SU-DHL-6 (cell line): Measurements from ENCODE around the gene OR5H1.
"Not testable (repeated sequence)": the region's sequence is repeated elsewhere in the genome, so short reads cannot be mapped to it uniquely, and the experiment has no call there.

ENCODE experiments used
- H2AFZ ChIP-seq: fragments of 200-600 bp; sonication (generic); 2 replicates; pipeline ENCODE4 v1.6.1; 2014; ENCODE audit warnings: low read depth, mild to moderate bottlenecking, moderate library complexity, mixed read lengths, antibody characterized with exemption, low read length; ENCODE audit not compliant: severe bottlenecking
- H3F3A ChIP-seq: fragments of 200-600 bp; shearing (Covaris generic); 2 replicates; pipeline ENCODE4 v1.6.0; 2016; ENCODE audit warnings: antibody characterized with exemption, mild to moderate bottlenecking; ENCODE audit not compliant: insufficient read depth
- H3K27ac ChIP-seq: fragments of 200-600 bp; sonication (generic); 2 replicates; pipeline ENCODE4 v1.5.1; 2016; ENCODE audit warnings: low read depth, mild to moderate bottlenecking, low read length, moderate library complexity, mixed read lengths
- H3K27me3 ChIP-seq: fragments of 200-600 bp; sonication (generic), shearing (Covaris generic); 2 replicates; pipeline ENCODE4 v1.6.0; 2014; ENCODE audit warnings: mild to moderate bottlenecking, low read length
- H3K36me3 ChIP-seq: fragments of 200-600 bp; sonication (generic); 2 replicates; pipeline ENCODE4 v1.6.1; 2014; ENCODE audit warnings: mild to moderate bottlenecking, low read length, mixed read lengths
- H3K4me2 ChIP-seq: fragments of 300-600, 200-600 bp; shearing (Covaris generic), sonication (generic); 2 replicates; pipeline ENCODE4 v1.6.0; 2014; ENCODE audit warnings: low read length, low read depth, mild to moderate bottlenecking; ENCODE audit not compliant: poor library complexity, severe bottlenecking
- H3K4me3 ChIP-seq: fragments of 200-600 bp; sonication (generic); 2 replicates; pipeline ENCODE4 v1.5.1; 2014; ENCODE audit warnings: antibody characterized with exemption, low read length, mild to moderate bottlenecking, mixed read lengths; ENCODE audit not compliant: insufficient read depth, poor library complexity, severe bottlenecking
- H3K79me2 ChIP-seq: fragments of 200-600 bp; sonication (generic); 2 replicates; pipeline ENCODE4 v1.6.1; 2014; ENCODE audit warnings: mild to moderate bottlenecking, low read length, moderate library complexity; ENCODE audit not compliant: insufficient read depth
- H3K9ac ChIP-seq: fragments of 200-600 bp; sonication (generic); 2 replicates; pipeline ENCODE4 v1.7.0; 2014; ENCODE audit warnings: mild to moderate bottlenecking, low read length
- H3K9me2 ChIP-seq: fragments of 200-600 bp; sonication (generic); replicated peaks from 2 replicates; pipeline ENCODE4 v1.6.1; 2014; ENCODE audit warnings: low read length; ENCODE audit not compliant: insufficient read depth
- H3K9me3 ChIP-seq: fragments of 200-600 bp; sonication (generic); 2 replicates; pipeline ENCODE4 v1.6.1; 2014; ENCODE audit warnings: low read length, mixed read lengths; ENCODE audit not compliant: insufficient read depth
- H4K20me1 ChIP-seq: fragments of 200-600 bp; sonication (generic); 2 replicates; pipeline ENCODE4 v1.6.1; 2014; ENCODE audit warnings: low read depth, mild to moderate bottlenecking, antibody characterized with exemption, low read length, moderate library complexity, mixed read lengths
- CTCF ChIP-seq: fragments of 200-600 bp; sonication (generic); IDR thresholded peaks from one replicate; pipeline ENCODE4 v1.5.1; 2017; ENCODE audit warnings: antibody characterized with exemption, mild to moderate bottlenecking, low read length, moderate library complexity; ENCODE audit not compliant: insufficient read depth, poor library complexity, severe bottlenecking
- EZH2phosphoT487 ChIP-seq: fragments of 200-600 bp; sonication (generic), shearing (Covaris generic); conservative IDR thresholded peaks from 2 replicates; pipeline ENCODE4 v1.6.1; 2018; ENCODE audit warnings: mild to moderate bottlenecking, antibody characterized with exemption, low read length, moderate library complexity, mixed read lengths

The OR5H1 gene

GRCh38 chr3:98110550-98110908 is 20.0 kb upstream of the OR5H1 start:
- H3K4me2 ChIP-seq, result no peak overlapping the region
- H3K79me2 ChIP-seq, result no peaks in the 10 kb centered on the region
- H3K9me2 ChIP-seq, result no peaks in the 10 kb centered on the region
- H3K27ac ChIP-seq, result no peak overlapping the region
- H3K4me3 ChIP-seq, result no peak overlapping the region
- no peak overlapping the region for H3K9ac ChIP-seq
- no peaks in the 10 kb centered on the region for H4K20me1 ChIP-seq
- H3K27me3 ChIP-seq, result no peaks in the 10 kb centered on the region
- no peak overlapping the region for H2AFZ ChIP-seq
- H3K9me3 ChIP-seq, result no peaks in the 10 kb centered on the region
- H3K36me3 ChIP-seq, result no peaks in the 10 kb centered on the region
- no peak for TF ChIP-seq CTCF
- no peak for TF ChIP-seq EZH2phosphoT487
- H3F3A ChIP-seq, result no peaks in the 10 kb centered on the region

- H3K4me3 ChIP-seq, result no peak overlapping the region
- H2AFZ ChIP-seq, result no peak overlapping the region
- no peaks in the 10 kb centered on the region for H4K20me1 ChIP-seq
- H3K27ac ChIP-seq, result no peak overlapping the region
- H3K9ac ChIP-seq, result no peak overlapping the region
- H3K9me2 ChIP-seq, result no peaks in the 10 kb centered on the region; the same call in 1 of the 2 replicates
- H3K9me3 ChIP-seq, result no peaks in the 10 kb centered on the region
- no peaks in the 10 kb centered on the region for H3K79me2 ChIP-seq
- no peaks in the 10 kb centered on the region for H3K36me3 ChIP-seq
- H3F3A ChIP-seq, result no peaks in the 10 kb centered on the region
- TF ChIP-seq CTCF, result no peak
- no peak for TF ChIP-seq EZH2phosphoT487
- no peak overlapping the region for H3K4me2 ChIP-seq
- H3K27me3 ChIP-seq, result no peaks in the 10 kb centered on the region
Measured at GRCh38 chr3:98114264-98114663, 16.3 kb upstream of the OR5H1 start.

GRCh38 chr3:98115717-98116116 is 14.8 kb upstream of the OR5H1 start:
- Histone ChIP-seq H3K27ac (no peak overlapping the region), H3F3A (no peaks in the 10 kb centered on the region), H4K20me1 (no peaks in the 10 kb centered on the region), H2AFZ (no peak overlapping the region), H3K36me3 (no peaks in the 10 kb centered on the region), H3K9me2 (no peaks in the 10 kb centered on the region; the same call in 1 of the 2 replicates), H3K9me3 (no peaks in the 10 kb centered on the region), H3K4me2 (no peak overlapping the region), H3K27me3 (no peaks in the 10 kb centered on the region), H3K9ac (no peak overlapping the region), H3K4me3 (no peak overlapping the region), H3K79me2 (no peaks in the 10 kb centered on the region)
- TF ChIP-seq CTCF (no peak), EZH2phosphoT487 (no peak)

GRCh38 chr3:98136631-98137030 is 6.1 kb downstream of the OR5H1 start:
- Histone ChIP-seq H3K9me2 (no peaks in the 10 kb centered on the region), H3K27me3 (no peaks in the 10 kb centered on the region), H3K4me3 (no peak overlapping the region), H3K79me2 (no peaks in the 10 kb centered on the region), H2AFZ (no peak overlapping the region), H4K20me1 (no peaks in the 10 kb centered on the region), H3K27ac (no peak overlapping the region), H3K9me3 (no peaks in the 10 kb centered on the region), H3K36me3 (no peaks in the 10 kb centered on the region), H3K9ac (no peak overlapping the region), H3K4me2 (no peak overlapping the region), H3F3A (no peaks in the 10 kb centered on the region)
- TF ChIP-seq CTCF (no peak), EZH2phosphoT487 (no peak)

GRCh38 chr3:98137826-98138557 is 7.5 kb downstream of the OR5H1 start:
- not testable (repeated sequence) for H4K20me1 ChIP-seq, H3K9me3 ChIP-seq, H3F3A ChIP-seq, H3K79me2 ChIP-seq, H3K9ac ChIP-seq, H3K9me2 ChIP-seq, H3K4me3 ChIP-seq, H3K36me3 ChIP-seq, H3K4me2 ChIP-seq, H3K27ac ChIP-seq, H3K27me3 ChIP-seq, H2AFZ ChIP-seq
